H1 (cell line): ENCODE measurements around the gene CD63. TPM values are rescaled to one million over a fixed set of nuclear protein-coding genes. Genes with fewer than 3 reads are reported as not detected.

Experiments
- CTCF ChIA-PET: fragments of 300-600 bp; sonication (Branson Sonifier 250); formaldehyde crosslinking; loops from one replicate; lab custom pipeline; 2021; ENCODE audit not compliant: partially characterized antibody; lab: Charles Lee
- POLR2A ChIA-PET: fragments of 300-600 bp; sonication (Branson Sonifier 250); formaldehyde crosslinking; loops from one replicate; lab custom pipeline; 2021; ENCODE audit warnings: inconsistent platforms; ENCODE audit not compliant: partially characterized antibody; lab: Charles Lee
- DNase-seq, 2 experiments: peaks; one replicate each; pipeline versions ENCODE4 v3.0.0 to v3.0.0-alpha.2; 2010 to 2022; ENCODE audit warnings: low spot score in 2 of 2, low read depth in 1 of 2, mixed read lengths in 1 of 2
- FAIRE-seq: peaks from 2 replicates; lab custom pipeline; 2011; peaks lifted over from hg19 to GRCh38; lab: Jason Lieb, UNC
- H2AFZ ChIP-seq: 2 replicates; pipeline ENCODE4 v1.8.1; 2012; ENCODE audit warnings: low read length, inconsistent platforms
- H2AK5ac ChIP-seq: 2 replicates; pipeline ENCODE4 v1.6.1; 2013; ENCODE audit warnings: low read depth, low read length
- H2BK120ac ChIP-seq: replicated peaks from 2 replicates; pipeline ENCODE3; 2013; ENCODE audit warnings: low read depth, low read length, inconsistent platforms
- H2BK12ac ChIP-seq: 2 replicates; pipeline ENCODE4 v1.6.1; 2013; ENCODE audit warnings: low read depth, low read length
- H2BK15ac ChIP-seq: 2 replicates; pipeline ENCODE4 v1.6.1; 2013; ENCODE audit warnings: low read length
- H2BK20ac ChIP-seq: 2 replicates; pipeline ENCODE4 v1.6.1; 2013; ENCODE audit warnings: low read length
- H2BK5ac ChIP-seq: 2 replicates; pipeline ENCODE4 v1.6.1; 2013; ENCODE audit warnings: low read depth, low read length
- H3K14ac ChIP-seq: 2 replicates; pipeline ENCODE4 v1.6.1; 2013; ENCODE audit warnings: inconsistent platforms; ENCODE audit not compliant: insufficient read length
- H3K18ac ChIP-seq: 2 replicates; pipeline ENCODE4 v1.6.1; 2013; ENCODE audit warnings: low read length; ENCODE audit errors: extremely low read depth
- H3K23ac ChIP-seq: 2 replicates; pipeline ENCODE4 v1.6.1; 2013; ENCODE audit warnings: inconsistent platforms; ENCODE audit not compliant: insufficient read length
- H3K23me2 ChIP-seq: 2 replicates; pipeline ENCODE4 v1.6.1; 2013; ENCODE audit warnings: low read depth, low read length
- H3K27ac ChIP-seq: 2 replicates; pipeline ENCODE4 v1.6.1; 2011; ENCODE audit warnings: low read depth, low read length, inconsistent platforms
- H3K27me3 ChIP-seq, 4 experiments: replicated peaks in 1 of 4; 1 replicate in 1 of 4; 2 replicates in 3 of 4; pipeline versions ENCODE4 v1.6.1 to v1.8.1; 2011 to 2013; ENCODE audit warnings: low read length in 3 of 4, mild to moderate bottlenecking in 3 of 4, inconsistent platforms in 2 of 4, mixed read lengths in 2 of 4, moderate library complexity in 1 of 4; ENCODE audit not compliant: control insufficient read depth in 3 of 4, insufficient read depth in 3 of 4; ENCODE audit errors: extremely low read depth in 1 of 4
- H3K36me3 ChIP-seq, 4 experiments: 2 replicates each; pipeline versions ENCODE4 v1.6.1 to v1.8.1; 2011 to 2013; ENCODE audit warnings: mild to moderate bottlenecking in 4 of 4, low read length in 3 of 4, moderate library complexity in 2 of 4, control low read depth in 1 of 4, inconsistent platforms in 1 of 4; ENCODE audit not compliant: insufficient read depth in 4 of 4, control insufficient read depth in 2 of 4
- H3K4ac ChIP-seq: replicated peaks from 2 replicates; pipeline ENCODE3; 2013; ENCODE audit warnings: low read length, low read depth, mixed read lengths, inconsistent platforms; ENCODE audit not compliant: insufficient read length
- H3K4me1 ChIP-seq, 4 experiments: replicated peaks in 1 of 4; 1 replicate in 1 of 4; 2 replicates in 3 of 4; pipeline versions ENCODE4 v1.6.1 to v1.8.1; 2011 to 2013; ENCODE audit warnings: low read length in 3 of 4, inconsistent platforms in 2 of 4, mixed read lengths in 1 of 4; ENCODE audit not compliant: insufficient read depth in 4 of 4, control insufficient read depth in 3 of 4
- H3K4me2 ChIP-seq, 2 experiments: 2 replicates each; pipeline versions ENCODE4 v1.6.1 to v1.8.1; 2011 to 2013; ENCODE audit warnings: low read depth in 2 of 2, low read length in 2 of 2, control low read depth in 1 of 2, inconsistent platforms in 1 of 2, mild to moderate bottlenecking in 1 of 2; ENCODE audit not compliant: insufficient read depth in 1 of 2
- H3K4me3 ChIP-seq, 4 experiments: fragments of 200-600, 300-600 bp in 1 of 4; sonication (generic), shearing (Covaris generic), sonication (Bioruptor Twin) in 1 of 4; 2 replicates each; pipeline versions ENCODE4 v1.5.1 to v1.8.1; 2011 to 2016; ENCODE audit warnings: low read length in 4 of 4, low read depth in 3 of 4, control low read depth in 2 of 4, inconsistent platforms in 2 of 4, mild to moderate bottlenecking in 2 of 4, mixed read lengths in 1 of 4, moderate library complexity in 1 of 4; ENCODE audit not compliant: insufficient read depth in 2 of 4; ENCODE audit errors: extremely low read depth in 1 of 4
- H3K56ac ChIP-seq: replicated peaks from 2 replicates; pipeline ENCODE3; 2013; ENCODE audit warnings: low read depth, mild to moderate bottlenecking, mixed read lengths, low read length, inconsistent platforms; ENCODE audit not compliant: insufficient read length
- H3K79me1 ChIP-seq: 2 replicates; pipeline ENCODE4 v1.6.1; 2013; ENCODE audit warnings: low read depth, low read length, control low read depth
- H3K79me2 ChIP-seq, 2 experiments: 2 replicates each; pipeline versions ENCODE4 v1.6.1 to v1.8.1; 2012 to 2013; ENCODE audit warnings: low read length in 2 of 2, mild to moderate bottlenecking in 2 of 2, inconsistent platforms in 1 of 2; ENCODE audit not compliant: insufficient read depth in 2 of 2, control insufficient read depth in 1 of 2
- H3K9ac ChIP-seq, 4 experiments: replicated peaks in 1 of 4; 1 replicate in 1 of 4; 2 replicates in 3 of 4; pipeline versions ENCODE4 v1.6.1 to v1.8.1; 2011 to 2013; ENCODE audit warnings: low read depth in 3 of 4, low read length in 3 of 4, control low read depth in 2 of 4, mild to moderate bottlenecking in 2 of 4, moderate library complexity in 2 of 4, inconsistent platforms in 1 of 4; ENCODE audit errors: extremely low read depth in 1 of 4
- H3K9me3 ChIP-seq, 2 experiments: 2 replicates each; pipeline versions ENCODE4 v1.6.1 to v1.8.1; 2012 to 2013; ENCODE audit warnings: mild to moderate bottlenecking in 2 of 2, moderate library complexity in 2 of 2, control low read depth in 1 of 2, inconsistent platforms in 1 of 2, low read depth in 1 of 2, low read length in 1 of 2, mixed read lengths in 1 of 2; ENCODE audit not compliant: insufficient read depth in 2 of 2
- H4K20me1 ChIP-seq, 2 experiments: replicated peaks in 1 of 2; 2 replicates each; pipeline versions ENCODE3 to v1.8.1; 2011 to 2013; ENCODE audit warnings: inconsistent platforms in 2 of 2, low read length in 2 of 2, mild to moderate bottlenecking in 1 of 2; ENCODE audit not compliant: insufficient read depth in 2 of 2, control insufficient read depth in 1 of 2
- H4K5ac ChIP-seq: 2 replicates; pipeline ENCODE4 v1.6.1; 2013; ENCODE audit warnings: low read length, low read depth, mixed read lengths, inconsistent platforms; ENCODE audit not compliant: insufficient read length
- H4K8ac ChIP-seq: 2 replicates; pipeline ENCODE4 v1.8.0; 2013; ENCODE audit warnings: mild to moderate bottlenecking, moderate library complexity, low read length, inconsistent platforms; ENCODE audit not compliant: insufficient read depth; ENCODE audit errors: extremely low read depth
- H4K91ac ChIP-seq: replicated peaks from 2 replicates; pipeline ENCODE3; 2013; ENCODE audit warnings: low read length, mixed read lengths, inconsistent platforms; ENCODE audit not compliant: insufficient read length
- ASH2L ChIP-seq: fragments of 200-600, 300-600 bp; sonication (generic); IDR thresholded peaks from one replicate; pipeline ENCODE4 v1.7.1; 2017; ENCODE audit warnings: low read length
- CBX8 ChIP-seq: fragments of 300-800, 300-1000 bp; sonication (generic); IDR thresholded peaks from 2 replicates; pipeline ENCODE4 v1.7.1; 2016; ENCODE audit warnings: low read depth, low read length, borderline replicate concordance
- WGBS, 2 experiments: shearing (Covaris generic) in 1 of 2; methylation state at CpG; one replicate each; pipeline versions ENCODE4 v1.1.6 to v1.1.7; 2013 to 2015; ENCODE audit warnings: low lambda C conversion rate in 2 of 2, mixed read lengths in 2 of 2, inconsistent platforms in 1 of 2, low coverage in 1 of 2, missing lambda C conversion rate in 1 of 2; ENCODE audit not compliant: insufficient replicate concordance in 2 of 2, insufficient coverage in 1 of 2, insufficient read length in 1 of 2; ENCODE audit errors: extremely low coverage in 1 of 2, missing lambda C conversion rate in 1 of 2; 5-methylcytosine and 5-hydroxymethylcytosine counted together
- polyA plus RNA-seq, 7 experiments: library from polyadenylated mRNA; depleted of rRNA in 3 of 7; stranded (reverse) in 5 of 7; unstranded in 2 of 7; fragments of >200 nt in 5 of 7; fragments of 200-250 nt in 2 of 7; gene quantifications; 1 replicate in 5 of 7; 2 replicates in 1 of 7; 4 replicates in 1 of 7; pipeline versions ENCODE4 v1.2.1 to v1.2.3, GENCODE V29; 2011 to 2013; ENCODE audit warnings: missing spikeins in 2 of 7, mixed read lengths in 2 of 7
- total RNA-seq: library from RNA; stranded (reverse); fragmentation: NEBNext Ultra II Directional; extraction: Animal tissue kit (Norgen Biotek cat#: 25700); gene quantifications from 2 replicates; pipeline ENCODE4 v1.2.1, GENCODE V29; 2021

Gene CD63
- total and polyA plus RNA-seq, 2 of the 8 experiments (the other 6 are each of a cell fraction or from before 2014, with no cell fraction given): 440 to 526 TPM

- WGBS, 2 experiments: 28% methylated on average over 3 of the region's 3 CpGs; no CpG with 5 or more reads in 1 of the 2 experiments
- POLR2A ChIA-PET: interaction anchor here (0.8 to 46.5 kb wide), 18 partner anchors 3 to 366 kb away, joined by 3 to 809 read pairs (median 6); partner anchors contain the start of genes BLOC1S1, CD63, DNAJC14 and GDF11
- peak overlapping the region; percentile 42 to 87 (median 66) for H3K4me3 ChIP-seq
Measured at GRCh38 chr12:55746174-55746912, 17.5 kb upstream of the CD63 start.

More at GRCh38 chr12:55746174-55746912, 17.5 kb upstream of the CD63 start:
- no peak overlapping the region for H2BK15ac ChIP-seq
- peak overlapping the region; percentile 93 for H2BK12ac ChIP-seq
- H3K27ac ChIP-seq: peak overlapping the region; percentile 12; the same call in 1 of the 2 replicates
- H3K79me2 ChIP-seq: peaks cover 10 to 52% of the 10 kb centered on the region in 2 experiments
- peaks cover 6 to 33% (median 23%) of the 10 kb centered on the region in 4 experiments for H3K36me3 ChIP-seq
- H2AK5ac ChIP-seq: peak overlapping the region; percentile 88; the same call in 1 of the 2 replicates
- DNase-seq: no peak
- H3K23me2 ChIP-seq: peaks cover 29% of the 10 kb centered on the region
- no peaks in the 10 kb centered on the region for H3K9me3 ChIP-seq
- H2BK120ac ChIP-seq: peak overlapping the region; percentile 73
- FAIRE-seq: no peak
- peak overlapping the region; percentile 64 for H4K5ac ChIP-seq
- H2BK5ac ChIP-seq: peak overlapping the region; percentile 90
- H3K18ac ChIP-seq: peak overlapping the region; percentile 99
- H2AFZ ChIP-seq: no peak overlapping the region
- H2BK20ac ChIP-seq: peak overlapping the region; percentile 40; the same call in 1 of the 2 replicates
- H3K23ac ChIP-seq: no peak overlapping the region
- H3K4ac ChIP-seq: peak overlapping the region; percentile 98
- no peak overlapping the region for H4K8ac ChIP-seq
- peak overlapping the region; percentile 77 for H4K91ac ChIP-seq
- H3K14ac ChIP-seq: peak overlapping the region; percentile 95
- CTCF ChIA-PET: interaction anchor here (0.6 to 14.5 kb wide), 18 partner anchors 9 to 222 kb away, joined by 3 to 224 read pairs (median 5); partner anchors contain the start of genes CD63, ORMDL2 and SARNP
- H3K79me1 ChIP-seq: peaks cover 13% of the 10 kb centered on the region
- H4K20me1 ChIP-seq: peaks cover 10 to 18% of the 10 kb centered on the region in 2 experiments
- H3K27me3 ChIP-seq: no peaks in the 10 kb centered on the region
- TF ChIP-seq ASH2L (peak; percentile 31), CBX8 (no peak)
- H3K4me2 ChIP-seq: peak overlapping the region; percentile 82 to 93
- H3K9ac ChIP-seq: peak overlapping the region in 2 of 4 experiments; percentile 29 to 81; a peak in 4 of 7 replicates
- peaks cover 8 to 37% (median 23%) of the 10 kb centered on the region in 4 experiments for H3K4me1 ChIP-seq
- peak overlapping the region; percentile 26 for H3K56ac ChIP-seq
